Fibroblast of mammary gland (primary cell): Measurements from ENCODE around the gene LYRM4.

Experiments used
- DNase-seq: peaks from one replicate; pipeline ENCODE4 v3.0.0-alpha.2; 2010; ENCODE audit warnings: low read depth
- H3K4me3 ChIP-seq: 2 replicates; pipeline ENCODE4 v1.5.1; 2011; ENCODE audit warnings: low read depth, mild to moderate bottlenecking, low read length, moderate library complexity; ENCODE audit not compliant: control insufficient read depth
- TF ChIP-seq, protein P1 (sequence below): conservative IDR thresholded peaks from 2 replicates; pipeline ENCODE4 v1.5.1; 2011; ENCODE audit warnings: low read depth, low read length, inconsistent platforms; ENCODE audit not compliant: control insufficient read depth, insufficient read depth

The LYRM4 gene

DNA sequence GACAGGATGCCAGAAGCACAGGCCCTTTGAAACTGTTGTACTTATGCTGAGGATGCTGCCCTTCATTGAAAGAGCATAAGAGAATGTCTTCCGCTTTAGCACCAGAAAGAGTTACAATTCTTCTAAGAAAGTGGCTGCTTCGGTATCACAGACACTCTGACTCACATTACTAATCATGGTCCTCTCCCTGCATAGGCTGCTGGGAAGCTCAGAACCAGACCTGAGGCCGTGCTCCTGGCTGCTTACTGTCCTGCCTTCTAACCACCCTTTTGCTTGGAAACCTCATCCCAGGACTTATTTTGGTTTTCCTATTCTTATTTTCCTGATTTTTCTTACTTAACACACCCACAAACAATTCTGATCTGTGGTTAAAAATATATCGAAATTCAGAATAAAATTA, 22.9 kb downstream of the LYRM4 start:
- DNase-seq, result no peak
- TF ChIP-seq, protein P1, sequence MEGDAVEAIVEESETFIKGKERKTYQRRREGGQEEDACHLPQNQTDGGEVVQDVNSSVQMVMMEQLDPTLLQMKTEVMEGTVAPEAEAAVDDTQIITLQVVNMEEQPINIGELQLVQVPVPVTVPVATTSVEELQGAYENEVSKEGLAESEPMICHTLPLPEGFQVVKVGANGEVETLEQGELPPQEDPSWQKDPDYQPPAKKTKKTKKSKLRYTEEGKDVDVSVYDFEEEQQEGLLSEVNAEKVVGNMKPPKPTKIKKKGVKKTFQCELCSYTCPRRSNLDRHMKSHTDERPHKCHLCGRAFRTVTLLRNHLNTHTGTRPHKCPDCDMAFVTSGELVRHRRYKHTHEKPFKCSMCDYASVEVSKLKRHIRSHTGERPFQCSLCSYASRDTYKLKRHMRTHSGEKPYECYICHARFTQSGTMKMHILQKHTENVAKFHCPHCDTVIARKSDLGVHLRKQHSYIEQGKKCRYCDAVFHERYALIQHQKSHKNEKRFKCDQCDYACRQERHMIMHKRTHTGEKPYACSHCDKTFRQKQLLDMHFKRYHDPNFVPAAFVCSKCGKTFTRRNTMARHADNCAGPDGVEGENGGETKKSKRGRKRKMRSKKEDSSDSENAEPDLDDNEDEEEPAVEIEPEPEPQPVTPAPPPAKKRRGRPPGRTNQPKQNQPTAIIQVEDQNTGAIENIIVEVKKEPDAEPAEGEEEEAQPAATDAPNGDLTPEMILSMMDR, result no peak
- no peak overlapping the region for H3K4me3 ChIP-seq

DNA sequence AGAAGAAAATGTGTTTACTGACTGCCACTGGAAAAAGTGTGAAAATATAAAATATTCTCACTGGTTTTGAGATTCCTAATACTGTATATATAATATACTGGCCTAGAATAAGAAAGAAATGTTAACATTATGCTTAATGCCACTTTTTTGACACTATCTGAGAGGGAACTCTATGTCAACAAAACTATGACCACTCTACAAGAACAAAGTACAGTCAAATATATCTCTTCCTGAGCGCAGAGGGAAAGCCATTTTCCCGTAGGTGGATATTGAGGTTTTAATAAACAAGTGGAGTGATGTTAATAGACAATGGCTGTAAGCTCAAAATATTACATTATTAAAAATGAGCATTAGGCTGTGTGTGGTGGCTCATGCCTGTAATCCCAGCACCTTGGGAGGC, 24.9 kb downstream of the LYRM4 start:
- TF ChIP-seq, protein P1, result no peak
- no peak overlapping the region for H3K4me3 ChIP-seq
- no peak for DNase-seq

DNA sequence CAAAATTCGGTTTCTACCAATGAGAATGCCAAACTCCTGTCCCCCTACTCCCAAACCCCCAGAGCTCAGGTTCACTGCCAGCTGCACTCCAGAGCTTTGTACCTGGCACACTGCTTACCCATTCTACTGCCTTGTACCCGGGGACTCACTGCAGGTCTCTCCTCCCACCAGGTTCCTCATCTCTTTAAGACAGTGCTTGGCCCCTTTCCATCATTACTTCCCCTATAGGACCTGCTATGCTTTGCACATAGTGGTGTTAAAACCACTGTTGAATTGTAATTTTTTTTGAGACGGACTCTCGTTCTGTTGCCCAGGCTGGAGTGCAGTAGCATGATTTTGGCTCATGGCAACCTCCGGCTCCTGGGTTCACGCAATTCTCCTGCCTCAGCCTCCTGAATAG, 25.9 kb downstream of the LYRM4 start:
- no peak overlapping the region for H3K4me3 ChIP-seq
- TF ChIP-seq, protein P1, result no peak
- no peak for DNase-seq

DNA sequence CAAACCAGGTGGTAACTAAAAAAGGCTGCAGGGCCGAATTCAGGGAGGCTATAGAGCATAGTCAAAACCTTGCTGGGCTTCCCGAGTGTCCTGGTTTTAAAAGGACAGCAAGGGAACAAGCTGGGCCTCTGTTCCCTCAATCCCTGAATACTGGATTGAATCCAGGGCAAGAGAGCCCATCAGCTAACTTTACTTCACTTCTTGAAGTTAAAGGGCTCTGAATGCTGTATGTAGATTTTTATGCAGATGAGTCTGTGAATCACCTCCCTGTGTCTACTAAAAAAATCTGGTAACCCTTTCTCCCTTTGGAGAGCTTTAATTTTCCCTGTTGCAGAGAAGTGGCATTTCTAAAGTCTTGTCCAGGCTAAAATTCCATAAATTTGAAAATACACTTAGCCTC, 29.5 kb downstream of the LYRM4 start:
- DNase-seq, result no peak
- TF ChIP-seq, protein P1, result no peak
- H3K4me3 ChIP-seq, result no peak overlapping the region

DNA sequence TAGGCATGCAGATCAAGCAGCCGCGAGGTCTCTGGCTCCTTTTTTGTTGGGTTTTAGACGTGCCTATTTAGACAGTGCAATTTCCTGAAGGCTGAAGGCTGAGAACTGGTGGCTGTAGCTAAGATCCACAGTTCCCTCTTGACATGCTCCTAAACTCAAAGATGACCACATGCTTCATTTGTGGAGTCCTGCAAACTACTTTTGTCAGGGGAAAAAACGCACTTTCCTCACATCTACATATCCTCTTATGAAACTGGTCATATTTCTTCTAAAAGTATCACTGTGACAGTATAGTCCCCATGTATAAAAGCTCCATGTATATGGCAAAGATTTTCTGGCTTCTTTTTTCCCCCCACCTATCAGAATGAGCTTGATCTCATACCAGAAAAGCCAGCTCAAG, 30.7 kb downstream of the LYRM4 start:
- TF ChIP-seq, protein P1, result no peak
- H3K4me3 ChIP-seq, result no peak overlapping the region

DNA sequence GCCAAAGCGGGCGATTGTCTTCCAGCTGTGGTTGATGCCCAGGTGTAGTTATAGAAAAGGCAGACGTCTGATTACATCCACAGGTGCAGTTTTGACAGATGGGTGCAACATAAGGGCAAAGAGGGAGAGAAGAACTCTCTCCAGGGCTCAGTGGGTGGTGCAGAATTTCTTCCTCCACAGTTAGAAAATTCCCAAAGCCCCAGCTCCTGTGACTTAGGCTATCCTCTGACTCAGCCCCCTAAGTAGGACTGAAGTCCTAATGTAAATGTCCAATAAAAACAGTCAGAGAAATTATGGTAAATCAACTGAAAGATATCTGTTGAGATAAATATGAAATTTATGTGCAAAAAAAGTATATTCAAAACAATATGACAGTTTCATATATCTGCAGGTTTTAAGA, 31.4 kb downstream of the LYRM4 start:
- H3K4me3 ChIP-seq, result no peak overlapping the region
- DNase-seq, result no peak
- TF ChIP-seq, protein P1, result no peak

More for the DNA sequence above, 30.7 kb downstream of the LYRM4 start:
- no peak for DNase-seq

DNA sequence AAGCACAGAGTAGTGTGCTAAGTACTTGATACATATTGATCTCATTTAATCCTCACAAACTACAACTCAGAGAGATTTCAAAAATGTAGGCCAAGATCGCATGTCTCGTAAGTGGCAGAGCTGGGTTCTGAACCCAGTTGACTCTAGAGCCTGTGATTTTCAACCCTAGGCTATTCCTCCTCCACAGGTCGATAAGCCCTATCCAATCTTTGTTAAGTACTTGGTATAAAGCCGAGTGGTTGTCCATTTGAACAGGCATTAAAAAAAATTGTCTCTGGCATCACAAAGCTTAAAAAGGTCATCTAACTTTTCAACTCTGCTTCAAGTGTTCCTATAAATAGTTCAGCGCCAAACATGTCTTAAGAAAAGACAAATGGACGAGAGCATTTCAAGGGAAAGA, 37.4 kb downstream of the LYRM4 start:
- TF ChIP-seq, protein P1, result no peak
- no peak overlapping the region for H3K4me3 ChIP-seq
- DNase-seq, result no peak
